ENCODE data around the gene AQP1. TPM values are rescaled to one million over a fixed set of nuclear protein-coding genes. Genes with fewer than 3 reads are reported as not detected.

Gene AQP1
- total and polyA plus RNA-seq, 2 of the 8 experiments (the other 6 are each of a cell fraction or from before 2014, with no cell fraction given) = 0.18 to 0.19 TPM

- no peak overlapping the region for H4K8ac ChIP-seq (ENCODE audit: extremely low read depth, insufficient read depth, low read length)
- H3K4me3 ChIP-seq (ENCODE audit: extremely low read depth in 1 of 4, insufficient read depth in 2 of 4, low read depth in 3 of 4, low read length in 4 of 4) = no peak overlapping the region
- H2BK15ac ChIP-seq (ENCODE audit: low read length) = no peak overlapping the region
- H3K4me1 ChIP-seq (replicated peaks in 1 of 4; ENCODE audit: control insufficient read depth in 3 of 4, insufficient read depth in 4 of 4, low read length in 3 of 4) = peaks cover 0 to 7% (median 4%) of the 10 kb centered on the region in 4 experiments; a peak in 4 of 7 replicates
- no peak overlapping the region for H2BK12ac ChIP-seq (ENCODE audit: low read depth, low read length)
- H3K4me2 ChIP-seq (ENCODE audit: insufficient read depth in 1 of 2, low read depth in 2 of 2, low read length in 2 of 2) = no peak overlapping the region
- H4K20me1 ChIP-seq (replicated peaks in 1 of 2; ENCODE audit: control insufficient read depth in 1 of 2, insufficient read depth in 2 of 2, low read length in 2 of 2) = no peaks in the 10 kb centered on the region
- peaks cover 2% of the 10 kb centered on the region; the same call in 1 of the 2 replicates for H3K23me2 ChIP-seq (ENCODE audit: low read depth, low read length)
- ChIA-PET CTCF (ENCODE audit: partially characterized antibody) (interaction anchor here (0.5 to 26.1 kb wide), 27 partner anchors 10 to 317 kb away, joined by 3 to 309 read pairs (median 4); partner anchors contain the start of genes AQP1, CRHR2 and GHRHR), POLR2A (ENCODE audit: partially characterized antibody) (no interaction called here)
- H3K79me1 ChIP-seq (ENCODE audit: low read depth, low read length) = no peaks in the 10 kb centered on the region
- WGBS, 2 experiments (ENCODE audit: extremely low coverage in 1 of 2, insufficient coverage in 1 of 2, insufficient read length in 1 of 2, insufficient replicate concordance in 2 of 2, low coverage in 1 of 2, low lambda C conversion rate in 2 of 2, missing lambda C conversion rate in 1 of 2) = 84% methylated on average over 3 of the region's 3 CpGs; no CpG with 5 or more reads in 1 of the 2 experiments
- H4K5ac ChIP-seq (ENCODE audit: insufficient read length, low read depth, low read length) = no peak overlapping the region
- H2BK20ac ChIP-seq (ENCODE audit: low read length) = no peak overlapping the region
- H4K91ac ChIP-seq (replicated peaks; ENCODE audit: insufficient read length, low read length) = no peak overlapping the region
- H3K9me3 ChIP-seq (ENCODE audit: insufficient read depth in 2 of 2, low read depth in 1 of 2, low read length in 1 of 2) = no peaks in the 10 kb centered on the region
- H3K56ac ChIP-seq (replicated peaks; ENCODE audit: insufficient read length, low read depth, low read length) = no peak overlapping the region
- H2AFZ ChIP-seq (ENCODE audit: low read length) = no peak overlapping the region
- no peak overlapping the region for H3K9ac ChIP-seq (replicated peaks in 1 of 4; ENCODE audit: extremely low read depth in 1 of 4, low read depth in 3 of 4, low read length in 3 of 4)
- DNase-seq (ENCODE audit: low read depth in 1 of 2, low spot score in 2 of 2) (no peak), FAIRE-seq (no peak)
- no peak overlapping the region for H2BK5ac ChIP-seq (ENCODE audit: low read depth, low read length)
- H3K27me3 ChIP-seq (replicated peaks in 1 of 4; ENCODE audit: control insufficient read depth in 3 of 4, extremely low read depth in 1 of 4, insufficient read depth in 3 of 4, low read length in 3 of 4) = no peaks in the 10 kb centered on the region; a peak in 2 of 7 replicates
- no peak overlapping the region for H3K14ac ChIP-seq (ENCODE audit: insufficient read length)
- no peak overlapping the region for H2AK5ac ChIP-seq (ENCODE audit: low read depth, low read length)
- H2BK120ac ChIP-seq (replicated peaks; ENCODE audit: low read depth, low read length) = no peak overlapping the region
- no peaks in the 10 kb centered on the region for H3K36me3 ChIP-seq (ENCODE audit: control insufficient read depth in 2 of 4, insufficient read depth in 4 of 4, low read length in 3 of 4)
- no peaks in the 10 kb centered on the region for H3K79me2 ChIP-seq (ENCODE audit: control insufficient read depth in 1 of 2, insufficient read depth in 2 of 2, low read length in 2 of 2)
- no peak overlapping the region for H3K27ac ChIP-seq (ENCODE audit: low read depth, low read length)
- no peak overlapping the region for H3K23ac ChIP-seq (ENCODE audit: insufficient read length)
- no peak for TF ChIP-seq HDAC6 (IDR thresholded peaks at IDR 0.05; ENCODE audit: low read depth, low read length)
- no peak for TF ChIP-seq SRF (IDR thresholded peaks at IDR 0.05; ENCODE audit: low read depth, low read length)
- TF ChIP-seq MAFK (IDR thresholded peaks at IDR 0.05; ENCODE audit: low read depth, low read length) = no peak
- no peak for TF ChIP-seq POLR2A (IDR thresholded peaks at IDR 0.05; ENCODE audit: control extremely low read depth in 1 of 2, low read depth in 2 of 2, low read length in 2 of 2)
- TF ChIP-seq MAX (IDR thresholded peaks at IDR 0.05) = no peak
- no peak for TF ChIP-seq SUZ12 (IDR thresholded peaks at IDR 0.05; ENCODE audit: low read length)
- no peak for TF ChIP-seq CTCF (IDR thresholded peaks at IDR 0.05; ENCODE audit: control extremely low read depth in 1 of 3, insufficient read depth in 1 of 3, low read depth in 1 of 3, low read length in 3 of 3)
- no peak for TF ChIP-seq SP4 (IDR thresholded peaks at IDR 0.05; ENCODE audit: low read length)
- H3K4ac ChIP-seq (replicated peaks; ENCODE audit: insufficient read length, low read depth, low read length) = no peak overlapping the region
- H3K18ac ChIP-seq (ENCODE audit: extremely low read depth, low read length) = no peak overlapping the region
These were observed 61.6 kb downstream of the AQP1 start for GRCh38 chr7:30973292-30973691.
